Measurements from ENCODE around the gene MYADM. TPM values are rescaled to one million over a fixed set of nuclear protein-coding genes. Genes with fewer than 3 reads are reported as not detected.

MYADM gene
- polyA plus RNA-seq, 1 donor from 2014 or later = 2.5 TPM

DNA sequence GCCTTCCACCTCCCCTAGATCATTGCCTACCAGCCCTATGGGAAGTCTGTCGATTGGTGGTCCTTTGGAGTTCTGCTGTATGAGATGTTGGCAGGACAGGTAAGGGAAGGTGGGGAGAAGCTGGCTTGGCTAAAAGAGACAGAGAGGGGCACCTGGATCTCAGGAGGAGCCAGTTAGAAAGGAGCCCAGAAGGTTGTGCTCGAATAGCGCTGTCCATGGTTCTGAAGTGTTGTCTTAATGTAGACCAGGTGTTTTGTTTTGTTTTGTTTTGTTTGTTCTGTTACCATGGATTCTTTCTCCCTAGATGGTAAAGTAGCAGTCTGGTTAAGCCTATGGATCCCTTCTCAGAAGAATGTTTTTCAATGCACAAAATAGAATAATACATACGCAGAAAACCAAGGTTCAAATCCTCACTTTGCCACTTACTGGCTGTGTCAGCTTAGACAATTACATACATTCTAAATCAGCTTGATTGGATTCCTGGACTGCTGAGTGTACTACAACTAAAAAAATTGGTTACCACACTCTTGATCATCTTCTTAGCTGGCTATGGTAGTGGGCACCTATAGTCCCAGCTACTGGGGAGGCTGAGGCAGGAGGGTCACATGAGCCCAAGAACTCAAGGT lies 35.5 kb downstream of the MYADM start:
- no peaks in the 10 kb centered on the region for H3K9me3 ChIP-seq (ENCODE audit: low read length)
- TF ChIP-seq MXI1 (conservative IDR thresholded peaks at IDR 0.05; ENCODE audit: poor library complexity, severe bottlenecking) = no peak
- TF ChIP-seq, protein P1, sequence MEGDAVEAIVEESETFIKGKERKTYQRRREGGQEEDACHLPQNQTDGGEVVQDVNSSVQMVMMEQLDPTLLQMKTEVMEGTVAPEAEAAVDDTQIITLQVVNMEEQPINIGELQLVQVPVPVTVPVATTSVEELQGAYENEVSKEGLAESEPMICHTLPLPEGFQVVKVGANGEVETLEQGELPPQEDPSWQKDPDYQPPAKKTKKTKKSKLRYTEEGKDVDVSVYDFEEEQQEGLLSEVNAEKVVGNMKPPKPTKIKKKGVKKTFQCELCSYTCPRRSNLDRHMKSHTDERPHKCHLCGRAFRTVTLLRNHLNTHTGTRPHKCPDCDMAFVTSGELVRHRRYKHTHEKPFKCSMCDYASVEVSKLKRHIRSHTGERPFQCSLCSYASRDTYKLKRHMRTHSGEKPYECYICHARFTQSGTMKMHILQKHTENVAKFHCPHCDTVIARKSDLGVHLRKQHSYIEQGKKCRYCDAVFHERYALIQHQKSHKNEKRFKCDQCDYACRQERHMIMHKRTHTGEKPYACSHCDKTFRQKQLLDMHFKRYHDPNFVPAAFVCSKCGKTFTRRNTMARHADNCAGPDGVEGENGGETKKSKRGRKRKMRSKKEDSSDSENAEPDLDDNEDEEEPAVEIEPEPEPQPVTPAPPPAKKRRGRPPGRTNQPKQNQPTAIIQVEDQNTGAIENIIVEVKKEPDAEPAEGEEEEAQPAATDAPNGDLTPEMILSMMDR (IDR thresholded peaks at IDR 0.05; ENCODE audit: poor library complexity, severe bottlenecking) = no peak
- TF ChIP-seq EP300 (conservative IDR thresholded peaks at IDR 0.05; ENCODE audit: poor library complexity, severe bottlenecking) = no peak
- no peak for TF ChIP-seq POLR2AphosphoS5 (IDR thresholded peaks at IDR 0.05)
- TF ChIP-seq RAD21 (conservative IDR thresholded peaks at IDR 0.05) = no peak
- TF ChIP-seq TAF1 (IDR thresholded peaks at IDR 0.05; ENCODE audit: low read depth) = no peak
- TF ChIP-seq, protein P2, sequence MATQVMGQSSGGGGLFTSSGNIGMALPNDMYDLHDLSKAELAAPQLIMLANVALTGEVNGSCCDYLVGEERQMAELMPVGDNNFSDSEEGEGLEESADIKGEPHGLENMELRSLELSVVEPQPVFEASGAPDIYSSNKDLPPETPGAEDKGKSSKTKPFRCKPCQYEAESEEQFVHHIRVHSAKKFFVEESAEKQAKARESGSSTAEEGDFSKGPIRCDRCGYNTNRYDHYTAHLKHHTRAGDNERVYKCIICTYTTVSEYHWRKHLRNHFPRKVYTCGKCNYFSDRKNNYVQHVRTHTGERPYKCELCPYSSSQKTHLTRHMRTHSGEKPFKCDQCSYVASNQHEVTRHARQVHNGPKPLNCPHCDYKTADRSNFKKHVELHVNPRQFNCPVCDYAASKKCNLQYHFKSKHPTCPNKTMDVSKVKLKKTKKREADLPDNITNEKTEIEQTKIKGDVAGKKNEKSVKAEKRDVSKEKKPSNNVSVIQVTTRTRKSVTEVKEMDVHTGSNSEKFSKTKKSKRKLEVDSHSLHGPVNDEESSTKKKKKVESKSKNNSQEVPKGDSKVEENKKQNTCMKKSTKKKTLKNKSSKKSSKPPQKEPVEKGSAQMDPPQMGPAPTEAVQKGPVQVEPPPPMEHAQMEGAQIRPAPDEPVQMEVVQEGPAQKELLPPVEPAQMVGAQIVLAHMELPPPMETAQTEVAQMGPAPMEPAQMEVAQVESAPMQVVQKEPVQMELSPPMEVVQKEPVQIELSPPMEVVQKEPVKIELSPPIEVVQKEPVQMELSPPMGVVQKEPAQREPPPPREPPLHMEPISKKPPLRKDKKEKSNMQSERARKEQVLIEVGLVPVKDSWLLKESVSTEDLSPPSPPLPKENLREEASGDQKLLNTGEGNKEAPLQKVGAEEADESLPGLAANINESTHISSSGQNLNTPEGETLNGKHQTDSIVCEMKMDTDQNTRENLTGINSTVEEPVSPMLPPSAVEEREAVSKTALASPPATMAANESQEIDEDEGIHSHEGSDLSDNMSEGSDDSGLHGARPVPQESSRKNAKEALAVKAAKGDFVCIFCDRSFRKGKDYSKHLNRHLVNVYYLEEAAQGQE (IDR thresholded peaks at IDR 0.05; ENCODE audit: borderline replicate concordance) = no peak
- no peak for TF ChIP-seq EZH2 (IDR thresholded peaks at IDR 0.05; ENCODE audit: borderline replicate concordance, insufficient read depth, low read length, poor library complexity, severe bottlenecking)
- TF ChIP-seq SMC3 (conservative IDR thresholded peaks at IDR 0.05; ENCODE audit: poor library complexity) = no peak
- no peak overlapping the region for H3K27ac ChIP-seq (ENCODE audit: low read length)

DNA sequence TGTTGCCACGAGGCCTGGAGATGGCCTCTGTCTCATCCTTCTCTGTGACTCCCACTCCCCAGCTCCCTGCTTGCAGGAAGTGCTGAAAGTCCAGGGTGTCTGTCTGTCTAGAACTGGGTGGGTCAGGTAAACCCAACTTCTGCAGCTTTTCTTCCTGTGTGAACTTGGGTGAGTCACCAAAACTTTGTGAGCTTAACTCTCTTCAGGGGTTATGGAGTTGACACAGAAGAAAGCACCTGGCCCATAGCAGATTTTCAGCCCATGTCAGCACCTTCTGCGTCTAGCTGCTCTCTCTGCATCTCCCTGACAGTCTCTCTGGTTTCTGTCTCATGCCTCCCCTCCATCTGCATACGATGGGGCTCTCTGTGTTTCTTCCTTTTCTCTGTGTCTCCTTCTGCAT lies 37.2 kb downstream of the MYADM start:
- H3K27me3 ChIP-seq (ENCODE audit: insufficient read depth, low read depth, low read length) = no peaks in the 10 kb centered on the region
- no peaks in the 10 kb centered on the region for H4K20me1 ChIP-seq (ENCODE audit: insufficient read depth)
- no peak overlapping the region for H3K4me3 ChIP-seq (ENCODE audit: low read length)
- no peak overlapping the region for H3K27ac ChIP-seq (ENCODE audit: low read length)
- H3K4me2 ChIP-seq (ENCODE audit: low read length) = no peak overlapping the region
- H3K79me2 ChIP-seq (replicated peaks; ENCODE audit: insufficient read depth, low read length) = no peaks in the 10 kb centered on the region
- H3K36me3 ChIP-seq (ENCODE audit: insufficient read depth, low read length) = no peaks in the 10 kb centered on the region
- no peak overlapping the region for H3K9ac ChIP-seq (ENCODE audit: low read length)
- H3K9me3 ChIP-seq (ENCODE audit: low read length) = no peaks in the 10 kb centered on the region
- H3F3A ChIP-seq (ENCODE audit: insufficient read depth, low read length, poor library complexity, severe bottlenecking) = no peaks in the 10 kb centered on the region
- H3K9me2 ChIP-seq (ENCODE audit: insufficient read depth, low read length) = no peaks in the 10 kb centered on the region
- no peak overlapping the region for H2AFZ ChIP-seq (ENCODE audit: low read depth, low read length)
- TF ChIP-seq SMC3 (conservative IDR thresholded peaks at IDR 0.05; ENCODE audit: poor library complexity) (no peak), TAF1 (IDR thresholded peaks at IDR 0.05; ENCODE audit: low read depth) (no peak), EZH2 (IDR thresholded peaks at IDR 0.05; ENCODE audit: borderline replicate concordance, insufficient read depth, low read length, poor library complexity, severe bottlenecking) (no peak)
- TF ChIP-seq, protein P2 (IDR thresholded peaks at IDR 0.05; ENCODE audit: borderline replicate concordance) = no peak

More for the DNA sequence above, 35.5 kb downstream of the MYADM start:
- no peaks in the 10 kb centered on the region for H3K79me2 ChIP-seq (replicated peaks; ENCODE audit: insufficient read depth, low read length)
- H3K9me2 ChIP-seq (ENCODE audit: insufficient read depth, low read length) = no peaks in the 10 kb centered on the region
- no peak overlapping the region for H3K4me2 ChIP-seq (ENCODE audit: low read length)
- no peak overlapping the region for H2AFZ ChIP-seq (ENCODE audit: low read depth, low read length)
- no peak overlapping the region for H3K4me3 ChIP-seq (ENCODE audit: low read length)
- H3K9ac ChIP-seq (ENCODE audit: low read length) = no peak overlapping the region
- no peaks in the 10 kb centered on the region for H3K27me3 ChIP-seq (ENCODE audit: insufficient read depth, low read depth, low read length)
- no peaks in the 10 kb centered on the region for H3K36me3 ChIP-seq (ENCODE audit: insufficient read depth, low read length)
- no peaks in the 10 kb centered on the region for H4K20me1 ChIP-seq (ENCODE audit: insufficient read depth)
- no peaks in the 10 kb centered on the region for H3F3A ChIP-seq (ENCODE audit: insufficient read depth, low read length, poor library complexity, severe bottlenecking)

Data from neural cell (in vitro differentiated cells).